HepG2 (cell line): Measurements from ENCODE around the gene H19. TPM values are rescaled to one million over a fixed set of nuclear protein-coding genes. Genes with fewer than 3 reads are reported as not detected.

Experiments
- ATAC-seq: fragments of 200-7000 bp; cut with Tn5 transposase; 3 replicates; pipeline ENCODE4 v1.9.1; 2020; ENCODE audit warnings: mild to moderate bottlenecking, moderate library complexity
- BruUV-seq: library from RNA; stranded (reverse); fragments of 400-500 nt; replicated peaks from 2 replicates; lab custom pipeline; 2021; lab: Mats Ljungman, UMichigan
- CTCF ChIA-PET: fragments of 300-600 bp; formaldehyde crosslinking; extraction: SDS; loops from one replicate; lab custom pipeline; 2021; ENCODE audit warnings: low total read pairs, inconsistent platforms, low intra/inter-chr PET ratio; lab: Yijun Ruan, JAX
- POLR2A ChIA-PET: fragments of 350-600 bp; sonication (Branson Sonifier 250); formaldehyde crosslinking; loops from one replicate; lab custom pipeline; 2020; ENCODE audit warnings: antibody characterized with exemption, inconsistent platforms; lab: Yijun Ruan, JAX
- DNase-seq: peaks from one replicate; pipeline ENCODE4 v3.0.0-alpha.2; 2015; ENCODE audit warnings: low spot score
- FAIRE-seq: peaks from 3 replicates; lab custom pipeline; 2011; peaks lifted over from hg19 to GRCh38; lab: Jason Lieb, UNC
- H2AFZ ChIP-seq: one replicate; pipeline ENCODE4 v1.6.1; 2011; ENCODE audit warnings: low read length, inconsistent platforms
- H3K27ac ChIP-seq: fragments of 300-600 bp; 3 replicates; pipeline ENCODE4 v1.8.0; 2011; ENCODE audit warnings: mixed run types, mild to moderate bottlenecking, mixed read lengths, low read length, inconsistent platforms; ENCODE audit not compliant: insufficient read depth; ENCODE audit errors: extremely low read length
- H3K27me3 ChIP-seq, 2 experiments: fragments of 200-600 bp in 1 of 2; 2 replicates in 1 of 2; 3 replicates in 1 of 2; pipeline versions ENCODE4 v1.6.0 to v1.8.0; 2011; ENCODE audit warnings: low read length in 2 of 2, mild to moderate bottlenecking in 2 of 2, moderate library complexity in 2 of 2, inconsistent platforms in 1 of 2; ENCODE audit not compliant: insufficient read depth in 2 of 2, control insufficient read depth in 1 of 2
- H3K36me3 ChIP-seq, 2 experiments: fragments of 200-600 bp in 1 of 2; replicated peaks in 1 of 2; 2 replicates in 1 of 2; 3 replicates in 1 of 2; pipeline versions ENCODE4 v1.5.1 to v1.8.0; 2011; ENCODE audit warnings: low read length in 2 of 2, inconsistent platforms in 1 of 2; ENCODE audit not compliant: insufficient read depth in 2 of 2, control insufficient read depth in 1 of 2
- H3K4me1 ChIP-seq: 2 replicates; pipeline ENCODE4 v1.5.1; 2012; ENCODE audit warnings: low read length, inconsistent platforms; ENCODE audit not compliant: insufficient read depth
- H3K4me2 ChIP-seq: 2 replicates; pipeline ENCODE4 v1.6.0; 2011; ENCODE audit warnings: low read depth, low read length, inconsistent platforms
- H3K4me3 ChIP-seq, 3 experiments: fragments of 200-600 bp in 1 of 3; sonication (generic), shearing (Covaris generic) in 1 of 3; replicated peaks in 1 of 3; 2 replicates each; pipeline ENCODE4 v1.5.1; 2011 to 2016; ENCODE audit warnings: low read length in 3 of 3, inconsistent platforms in 2 of 3, low read depth in 2 of 3, mild to moderate bottlenecking in 2 of 3, control low read depth in 1 of 3, mixed read lengths in 1 of 3; ENCODE audit not compliant: insufficient read depth in 1 of 3
- H3K79me2 ChIP-seq: one replicate; pipeline ENCODE4 v1.6.1; 2011; ENCODE audit warnings: low read length, inconsistent platforms; ENCODE audit not compliant: insufficient read depth
- H3K9ac ChIP-seq: 2 replicates; pipeline ENCODE4 v1.6.0; 2011; ENCODE audit warnings: mild to moderate bottlenecking, low read depth, low read length, inconsistent platforms; ENCODE audit not compliant: insufficient read depth
- H3K9me3 ChIP-seq: 2 replicates; pipeline ENCODE4 v1.5.1; 2012; ENCODE audit warnings: mild to moderate bottlenecking, low read length
- H4K20me1 ChIP-seq: 2 replicates; pipeline ENCODE4 v1.6.0; 2011; ENCODE audit warnings: inconsistent platforms, mild to moderate bottlenecking, low read length, moderate library complexity; ENCODE audit not compliant: insufficient read depth
- GLI4 ChIP-seq: sonication (generic); formaldehyde crosslinking; IDR thresholded peaks from 2 replicates; pipeline ENCODE4 v1.5.1; 2020; ENCODE audit warnings: missing genetic modification reagents, mild to moderate bottlenecking, moderate library complexity, borderline replicate concordance
- NCOA2 ChIP-seq: sonication (generic); formaldehyde crosslinking; IDR thresholded peaks from 2 replicates; pipeline ENCODE4 v1.8.0; 2022; ENCODE audit warnings: inconsistent platforms
- PHF5A ChIP-seq: IDR thresholded peaks from one replicate; pipeline ENCODE4 v1.6.1; 2018; ENCODE audit warnings: low read depth, missing genetic modification reagents; ENCODE audit not compliant: unreplicated experiment
- RNF219 ChIP-seq: sonication (generic); formaldehyde crosslinking; IDR thresholded peaks from 2 replicates; pipeline ENCODE4 v1.5.0; 2020; ENCODE audit warnings: mild to moderate bottlenecking, missing genetic modification reagents
- ZNF10 ChIP-seq: sonication (generic); formaldehyde crosslinking; IDR thresholded peaks from 2 replicates; pipeline ENCODE4 v1.4.0; 2020; ENCODE audit warnings: mild to moderate bottlenecking, low read depth, missing genetic modification reagents, borderline replicate concordance
- ZNF567 ChIP-seq: sonication (generic); formaldehyde crosslinking; IDR thresholded peaks from 2 replicates; pipeline ENCODE4 v1.8.1; 2023; ENCODE audit warnings: mild to moderate bottlenecking, missing genetic modification reagents, borderline replicate concordance
- WGBS: methylation state at CpG from one replicate; pipeline ENCODE4 v1.1.6; 2017; ENCODE audit warnings: low lambda C conversion rate; 5-methylcytosine and 5-hydroxymethylcytosine counted together
- in situ Hi-C: cut with HindIII; loops from 2 replicates; pipeline ENCODE4 v1.10.0; 2017; ENCODE audit warnings: low pct_unique_long_range_greater_than_20kb; ENCODE audit not compliant: extremely low pct_ligation_motif_present
- intact Hi-C: fragments of 100-400 bp; cut with micrococcal nuclease; formaldehyde crosslinking; loops from one replicate; pipeline ENCODE4 v1.10.0; 2022; ENCODE audit not compliant: unreplicated experiment
- polyA plus RNA-seq, 8 experiments: library from polyadenylated mRNA; depleted of rRNA in 3 of 8; stranded (reverse) in 7 of 8; unstranded in 1 of 8; fragments of >200 nt; fragmentation: Illumina TruSeq in 4 of 8; extraction: Trizol in 4 of 8; gene quantifications; 2 replicates each; pipeline versions ENCODE4 v1.2.1 to v1.2.3, GENCODE V29; 2011 to 2016; ENCODE audit warnings: low read depth in 4 of 8, missing spikeins in 1 of 8, mixed read lengths in 1 of 8; ENCODE audit not compliant: insufficient read depth in 1 of 8
- total RNA-seq, 5 experiments: library from RNA; depleted of rRNA; stranded (reverse); fragments of >200 nt; fragmentation: Illumina TruSeq; extraction: Trizol; gene quantifications; 2 replicates each; pipeline ENCODE4 v1.2.3, GENCODE V29; 2016; ENCODE audit warnings: low read depth in 1 of 5

The H19 gene
- total and polyA plus RNA-seq, 2 of the 13 experiments (the other 11 are each of a cell fraction or from before 2014, with no cell fraction given): 1.2 to 2.4 TPM

- DNase-seq: no peak
Observed at GRCh38 chr11:1975185-1975584, 22.5 kb downstream of the H19 start.

More at GRCh38 chr11:1975185-1975584, 22.5 kb downstream of the H19 start:
- H3K4me2 ChIP-seq: no peak overlapping the region
- H4K20me1 ChIP-seq: no peaks in the 10 kb centered on the region
- WGBS: no CpG with 5 or more reads among the region's 13 CpGs
- H3K9me3 ChIP-seq: no peaks in the 10 kb centered on the region
- H3K79me2 ChIP-seq: no peaks in the 10 kb centered on the region
- no TSS peak for BruUV-seq
- no peaks in the 10 kb centered on the region for H3K27me3 ChIP-seq
- ChIA-PET POLR2A (interaction anchor here (26.2 kb wide), 1 partner anchor 12 kb away, joined by 720 read pairs; no protein-coding TSS in a partner anchor), CTCF (no interaction called here)
- intact Hi-C loops: no loop called here
- TF ChIP-seq GLI4 (no peak), RNF219 (CRISPR knock-in tag) (no peak), ZNF567 (CRISPR knock-in tag) (no peak), NCOA2 (CRISPR knock-in tag) (no peak), ZNF10 (CRISPR knock-in tag) (no peak), PHF5A (CRISPR knock-in tag) (no peak)
- no peak for ATAC-seq
- no peak overlapping the region for H3K27ac ChIP-seq
- in situ Hi-C loops: no loop called here
- H3K9ac ChIP-seq: no peak overlapping the region
- FAIRE-seq: no peak
- no peaks in the 10 kb centered on the region for H3K4me1 ChIP-seq
- H2AFZ ChIP-seq: no peak overlapping the region
- no peak overlapping the region for H3K4me3 ChIP-seq
- H3K36me3 ChIP-seq: no peaks in the 10 kb centered on the region
